ENCODE data around the gene COMMD7. TPM values are rescaled to one million over a fixed set of nuclear protein-coding genes. Genes with fewer than 3 reads are reported as not detected.

The COMMD7 gene
- total RNA-seq, 1 donor from 2014 or later = 48.1 TPM

- no peaks in the 10 kb centered on the region for H3K27me3 Mint-ChIP-seq (ENCODE audit: unreplicated experiment)
- no peak for TF ChIP-seq CTCF (IDR thresholded peaks at IDR 0.05)
- peaks cover 1% of the 10 kb centered on the region for H3K4me1 Mint-ChIP-seq (ENCODE audit: unreplicated experiment)
- H3K36me3 Mint-ChIP-seq (ENCODE audit: unreplicated experiment) = no peaks in the 10 kb centered on the region
- H3K9me3 Mint-ChIP-seq (ENCODE audit: unreplicated experiment) = no peaks in the 10 kb centered on the region
- no peak for DNase-seq (ENCODE audit: extremely low spot score, unreplicated experiment)
- no peak overlapping the region for H3K4me3 Mint-ChIP-seq (ENCODE audit: unreplicated experiment)
- no peak overlapping the region for H3K27ac Mint-ChIP-seq (ENCODE audit: unreplicated experiment)
Observed at GRCh38 chr20:32672982-32673851, 70.0 kb downstream of the COMMD7 start.

- Mint-ChIP-seq H3K27me3 (ENCODE audit: unreplicated experiment) (no peaks in the 10 kb centered on the region), H3K4me1 (ENCODE audit: unreplicated experiment) (no peaks in the 10 kb centered on the region), H3K36me3 (ENCODE audit: unreplicated experiment) (no peaks in the 10 kb centered on the region), H3K4me3 (ENCODE audit: unreplicated experiment) (no peak overlapping the region), H3K27ac (ENCODE audit: unreplicated experiment) (no peak overlapping the region), H3K9me3 (ENCODE audit: unreplicated experiment) (no peaks in the 10 kb centered on the region)
- no peak for TF ChIP-seq CTCF (IDR thresholded peaks at IDR 0.05)
- DNase-seq (ENCODE audit: extremely low spot score, unreplicated experiment) = no peak
Observed at GRCh38 chr20:32672394-32672981, 70.8 kb downstream of the COMMD7 start.

DNA sequence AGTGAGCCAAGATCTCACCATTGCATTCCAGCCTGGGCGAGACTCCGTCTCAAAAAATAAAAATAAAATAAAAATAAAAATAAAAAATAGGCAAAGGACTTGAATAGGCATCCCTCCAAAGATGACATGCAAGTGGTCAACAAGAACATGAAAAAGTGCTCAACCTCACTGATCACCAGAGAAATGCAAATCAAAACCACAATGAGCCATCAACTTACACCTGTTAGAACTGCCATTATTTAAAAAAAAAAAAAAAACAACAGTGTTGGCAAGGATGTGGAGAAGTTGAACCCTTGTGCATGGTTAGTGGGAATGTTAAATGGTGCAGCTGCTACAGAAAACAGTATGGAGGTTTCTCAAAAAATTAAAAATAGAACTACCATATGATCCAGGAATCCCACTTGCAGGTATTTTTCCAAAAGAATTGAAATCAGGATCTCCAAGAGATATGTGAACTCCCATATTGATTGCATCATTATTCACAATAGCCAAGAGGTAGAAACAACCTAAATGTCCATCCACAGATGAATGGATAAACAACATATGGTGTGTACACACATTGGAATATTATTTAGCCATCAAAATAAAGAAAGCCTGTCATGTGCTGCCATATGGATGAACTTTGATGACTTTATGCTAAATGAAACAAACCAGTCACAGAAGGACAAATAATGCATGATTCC lies 72.4 kb downstream of the COMMD7 start:
- no peaks in the 10 kb centered on the region for H3K36me3 Mint-ChIP-seq (ENCODE audit: unreplicated experiment)
- H3K9me3 Mint-ChIP-seq (ENCODE audit: unreplicated experiment) = no peaks in the 10 kb centered on the region
- DNase-seq (ENCODE audit: extremely low spot score, unreplicated experiment) = no peak
- no peak overlapping the region for H3K4me3 Mint-ChIP-seq (ENCODE audit: unreplicated experiment)
- no peak overlapping the region for H3K27ac Mint-ChIP-seq (ENCODE audit: unreplicated experiment)
- no peak for TF ChIP-seq CTCF (IDR thresholded peaks at IDR 0.05)
- no peaks in the 10 kb centered on the region for H3K27me3 Mint-ChIP-seq (ENCODE audit: unreplicated experiment)
- no peaks in the 10 kb centered on the region for H3K4me1 Mint-ChIP-seq (ENCODE audit: unreplicated experiment)

DNA sequence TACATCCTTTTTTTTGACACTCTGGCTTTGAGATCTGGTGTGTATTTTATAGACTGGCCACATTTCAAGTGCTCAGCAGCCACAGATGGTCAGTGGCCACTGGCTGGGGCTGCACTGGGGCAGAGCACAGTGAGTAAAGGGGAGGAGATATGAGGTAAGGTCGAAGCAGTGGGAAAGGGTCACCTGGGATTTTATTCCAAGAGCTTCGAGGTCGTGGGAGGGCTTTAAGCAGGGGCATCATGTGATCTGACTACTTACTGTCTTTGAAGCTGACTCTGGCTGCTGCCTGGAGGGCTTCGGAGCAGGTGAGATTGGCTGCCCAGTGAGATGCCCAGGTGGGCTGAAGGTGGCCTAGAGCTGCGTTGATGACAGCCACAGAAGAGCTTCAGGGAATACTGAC lies 76.2 kb downstream of the COMMD7 start:
- no peak overlapping the region for H3K27ac Mint-ChIP-seq (ENCODE audit: unreplicated experiment)
- H3K4me3 Mint-ChIP-seq (ENCODE audit: unreplicated experiment) = no peak overlapping the region
- TF ChIP-seq CTCF (IDR thresholded peaks at IDR 0.05) = no peak
- no peaks in the 10 kb centered on the region for H3K9me3 Mint-ChIP-seq (ENCODE audit: unreplicated experiment)
- no peak for DNase-seq (ENCODE audit: extremely low spot score, unreplicated experiment)
- no peaks in the 10 kb centered on the region for H3K36me3 Mint-ChIP-seq (ENCODE audit: unreplicated experiment)
- H3K4me1 Mint-ChIP-seq (ENCODE audit: unreplicated experiment) = peaks cover 3% of the 10 kb centered on the region
- no peaks in the 10 kb centered on the region for H3K27me3 Mint-ChIP-seq (ENCODE audit: unreplicated experiment)

GRCh38 chr20:32664678-32665159 lies 78.5 kb downstream of the COMMD7 start:
- Mint-ChIP-seq H3K4me1 (ENCODE audit: unreplicated experiment) (peaks cover 3% of the 10 kb centered on the region), H3K9me3 (ENCODE audit: unreplicated experiment) (peaks cover 6% of the 10 kb centered on the region), H3K27ac (ENCODE audit: unreplicated experiment) (no peak overlapping the region), H3K4me3 (ENCODE audit: unreplicated experiment) (no peak overlapping the region), H3K27me3 (ENCODE audit: unreplicated experiment) (no peaks in the 10 kb centered on the region), H3K36me3 (ENCODE audit: unreplicated experiment) (no peaks in the 10 kb centered on the region)
- DNase-seq (ENCODE audit: extremely low spot score, unreplicated experiment) = no peak
- no peak for TF ChIP-seq CTCF (IDR thresholded peaks at IDR 0.05)
